IPS-15b (cell line): Measurements from ENCODE around the gene ELMO3.

Experiments used
- H3K27me3 ChIP-seq: one replicate; pipeline ENCODE4 v1.6.1; 2013; ENCODE audit warnings: low read length; ENCODE audit not compliant: control insufficient read depth, insufficient read depth
- H3K36me3 ChIP-seq: one replicate; pipeline ENCODE4 v1.6.1; 2013; ENCODE audit warnings: low read length; ENCODE audit not compliant: control insufficient read depth, insufficient read depth
- H3K4me1 ChIP-seq: one replicate; pipeline ENCODE4 v1.6.1; 2013; ENCODE audit warnings: mild to moderate bottlenecking, low read length; ENCODE audit not compliant: control insufficient read depth, insufficient read depth
- H3K4me3 ChIP-seq: one replicate; pipeline ENCODE4 v1.5.1; 2013; ENCODE audit warnings: low read depth, low read length
- H3K9ac ChIP-seq: one replicate; pipeline ENCODE4 v1.6.1; 2013; ENCODE audit warnings: low read depth, mild to moderate bottlenecking, low read length
- H3K9me3 ChIP-seq: one replicate; pipeline ENCODE4 v1.6.1; 2013; ENCODE audit warnings: mild to moderate bottlenecking, low read length; ENCODE audit not compliant: control insufficient read depth, insufficient read depth

Gene ELMO3

GRCh38 chr16:67157106-67157748, 41.7 kb upstream of the ELMO3 start:
- Histone ChIP-seq H3K9me3 (no peaks in the 10 kb centered on the region), H3K9ac (no peak overlapping the region), H3K4me1 (peaks cover 2% of the 10 kb centered on the region), H3K36me3 (no peaks in the 10 kb centered on the region), H3K4me3 (no peak overlapping the region), H3K27me3 (peaks cover 95% of the 10 kb centered on the region)

- H3K9ac ChIP-seq, result no peak overlapping the region
- H3K4me3 ChIP-seq, result peak overlapping the region; percentile 71
- peaks cover 2% of the 10 kb centered on the region for H3K4me1 ChIP-seq
These were observed 40.9 kb upstream of the ELMO3 start for GRCh38 chr16:67157892-67158635.

GRCh38 chr16:67158637-67159600, 40.0 kb upstream of the ELMO3 start:
- peaks cover 95% of the 10 kb centered on the region for H3K27me3 ChIP-seq
- H3K9me3 ChIP-seq, result no peaks in the 10 kb centered on the region
- no peaks in the 10 kb centered on the region for H3K36me3 ChIP-seq
- peak overlapping the region; percentile 71 for H3K4me3 ChIP-seq
- peaks cover 2% of the 10 kb centered on the region for H3K4me1 ChIP-seq
- H3K9ac ChIP-seq, result no peak overlapping the region

More at GRCh38 chr16:67157892-67158635, 40.9 kb upstream of the ELMO3 start:
- Histone ChIP-seq H3K27me3 (peaks cover 95% of the 10 kb centered on the region), H3K9me3 (no peaks in the 10 kb centered on the region), H3K36me3 (no peaks in the 10 kb centered on the region)

GRCh38 chr16:67161595-67162058, 37.3 kb upstream of the ELMO3 start:
- H3K4me1 ChIP-seq, result peaks cover 3% of the 10 kb centered on the region
- H3K9ac ChIP-seq, result no peak overlapping the region
- no peaks in the 10 kb centered on the region for H3K36me3 ChIP-seq
- H3K9me3 ChIP-seq, result no peaks in the 10 kb centered on the region
- peak overlapping the region; percentile 35 for H3K4me3 ChIP-seq
- H3K27me3 ChIP-seq, result peaks cover 95% of the 10 kb centered on the region

GRCh38 chr16:67162506-67163163, 36.3 kb upstream of the ELMO3 start:
- H3K4me1 ChIP-seq, result peaks cover 6% of the 10 kb centered on the region

GRCh38 chr16:67163164-67163998, 35.5 kb upstream of the ELMO3 start:
- peaks cover 95% of the 10 kb centered on the region for H3K27me3 ChIP-seq
- peak overlapping the region; percentile 48 for H3K4me3 ChIP-seq
- no peaks in the 10 kb centered on the region for H3K36me3 ChIP-seq
- H3K4me1 ChIP-seq, result peaks cover 6% of the 10 kb centered on the region
- H3K9ac ChIP-seq, result no peak overlapping the region
- no peaks in the 10 kb centered on the region for H3K9me3 ChIP-seq

More at GRCh38 chr16:67162506-67163163, 36.3 kb upstream of the ELMO3 start:
- H3K27me3 ChIP-seq, result peaks cover 95% of the 10 kb centered on the region
- H3K9ac ChIP-seq, result no peak overlapping the region
- H3K4me3 ChIP-seq, result peak overlapping the region; percentile 48
- H3K9me3 ChIP-seq, result no peaks in the 10 kb centered on the region
- no peaks in the 10 kb centered on the region for H3K36me3 ChIP-seq

- Histone ChIP-seq H3K9ac (no peak overlapping the region), H3K9me3 (no peaks in the 10 kb centered on the region), H3K4me3 (peak overlapping the region; percentile 48), H3K36me3 (no peaks in the 10 kb centered on the region), H3K27me3 (peaks cover 95% of the 10 kb centered on the region), H3K4me1 (peaks cover 6% of the 10 kb centered on the region)
These were observed 34.9 kb upstream of the ELMO3 start for GRCh38 chr16:67163999-67164558.

- Histone ChIP-seq H3K4me1 (peaks cover 6% of the 10 kb centered on the region), H3K9me3 (no peaks in the 10 kb centered on the region), H3K27me3 (peaks cover 94% of the 10 kb centered on the region), H3K36me3 (no peaks in the 10 kb centered on the region), H3K4me3 (peak within 1 kb of the TSS; percentile 48), H3K9ac (no peak within 1 kb of the TSS)
These were observed 34.3 kb upstream of the ELMO3 start, which contains the start of gene HSF4 for GRCh38 chr16:67164599-67165061. Gene HSF4 (plus strand): TSS chr16:67164745. CDS start chr16:67164812, 67 bp downstream.

- no peaks in the 10 kb centered on the region for H3K9me3 ChIP-seq
- peaks cover 91% of the 10 kb centered on the region for H3K27me3 ChIP-seq
- peaks cover 6% of the 10 kb centered on the region for H3K4me1 ChIP-seq
- no peaks in the 10 kb centered on the region for H3K36me3 ChIP-seq
- H3K9ac ChIP-seq, result no peak overlapping the region
- peak overlapping the region; percentile 43 for H3K4me3 ChIP-seq
These were observed 33.5 kb upstream of the ELMO3 start for GRCh38 chr16:67165121-67166078.
